HepG2 (cell line): ENCODE data around the gene GJA5. TPM values are rescaled to one million over a fixed set of nuclear protein-coding genes. Genes with fewer than 3 reads are reported as not detected.
A peak's percentile ranks its signal among the peaks of the same experiment; 100 is the strongest.

Experiments used
- ARID2 ChIP-seq: sonication (generic); formaldehyde crosslinking; IDR thresholded peaks from 2 replicates; pipeline ENCODE4 v1.8.1; 2022; ENCODE audit warnings: mild to moderate bottlenecking, missing genetic modification reagents, borderline replicate concordance
- ATF3 ChIP-seq: sonication (generic); formaldehyde crosslinking; IDR thresholded peaks from 2 replicates; pipeline ENCODE4 v1.4.0; 2020; ENCODE audit warnings: missing genetic modification reagents
- BATF2 ChIP-seq: sonication (generic); formaldehyde crosslinking; IDR thresholded peaks from 2 replicates; pipeline ENCODE4 v1.8.0; 2022; ENCODE audit warnings: mild to moderate bottlenecking, missing genetic modification reagents, moderate library complexity
- BCLAF1 ChIP-seq: fragments of 450-650 bp; IDR thresholded peaks from 2 replicates; pipeline ENCODE4 v1.6.1; 2017; ENCODE audit warnings: mild to moderate bottlenecking
- MAZ ChIP-seq, 2 experiments: sonication (generic) in 1 of 2; formaldehyde crosslinking in 1 of 2; IDR thresholded peaks; 2 replicates each; pipeline versions ENCODE4 v1.5.0 to v1.6.1; 2012 to 2020; ENCODE audit warnings: low read depth in 2 of 2, mild to moderate bottlenecking in 2 of 2, borderline replicate concordance in 1 of 2, improper control_type of control experiment in 1 of 2, low read length in 1 of 2, missing genetic modification reagents in 1 of 2, moderate library complexity in 1 of 2
- MBD4 ChIP-seq: IDR thresholded peaks from 2 replicates; pipeline ENCODE4 v1.6.1; 2012; ENCODE audit warnings: low read length, inconsistent platforms, borderline replicate concordance
- MBNL3 ChIP-seq: fragments of 250-450 bp; sonication (Bioruptor Pico); conservative IDR thresholded peaks from 2 replicates; pipeline ENCODE4 v1.8.0; 2022; ENCODE audit warnings: mild to moderate bottlenecking, inconsistent platforms
- PPARG ChIP-seq: conservative IDR thresholded peaks from 2 replicates; pipeline ENCODE4 v1.6.1; 2016; ENCODE audit warnings: missing biosample characterization, missing genetic modification reagents
- RBFOX2 ChIP-seq: fragments of 200-400 bp; formaldehyde crosslinking; IDR thresholded peaks from 2 replicates; pipeline ENCODE4 v1.6.1; 2017; ENCODE audit warnings: low read depth, mild to moderate bottlenecking, low read length
- SRSF9 ChIP-seq: fragments of 200-400 bp; formaldehyde crosslinking; IDR thresholded peaks from 2 replicates; pipeline ENCODE4 v1.6.1; 2018; ENCODE audit warnings: borderline replicate concordance, mild to moderate bottlenecking, low read depth, low read length; ENCODE audit not compliant: insufficient read depth, poor library complexity, severe bottlenecking
- TBP ChIP-seq: sonication (generic); formaldehyde crosslinking; IDR thresholded peaks from 2 replicates; pipeline ENCODE4 v1.5.0; 2020; ENCODE audit warnings: missing genetic modification reagents
- TCF12 ChIP-seq, 2 experiments: fragments of 450-650 bp in 1 of 2; sonication (generic) in 1 of 2; formaldehyde crosslinking in 1 of 2; IDR thresholded peaks; 2 replicates each; pipeline versions ENCODE4 v1.6.1 to v1.8.0; 2017 to 2022; ENCODE audit warnings: antibody characterized with exemption in 1 of 2, mild to moderate bottlenecking in 1 of 2, missing genetic modification reagents in 1 of 2, moderate library complexity in 1 of 2
- USF2 ChIP-seq, 2 experiments: sonication (generic) in 1 of 2; formaldehyde crosslinking in 1 of 2; IDR thresholded peaks; 2 replicates each; pipeline versions ENCODE4 v1.5.1 to v1.6.1; 2011 to 2020; ENCODE audit warnings: borderline replicate concordance in 1 of 2, low read depth in 1 of 2, low read length in 1 of 2, mild to moderate bottlenecking in 1 of 2, missing genetic modification reagents in 1 of 2, moderate library complexity in 1 of 2
- ZNF362 ChIP-seq: sonication (generic); formaldehyde crosslinking; IDR thresholded peaks from 2 replicates; pipeline ENCODE4 v1.4.0; 2020; ENCODE audit warnings: missing genetic modification reagents, mild to moderate bottlenecking, borderline replicate concordance
- ZNF44 ChIP-seq: sonication (generic); formaldehyde crosslinking; IDR thresholded peaks from 2 replicates; pipeline ENCODE4 v1.5.1; 2020; ENCODE audit warnings: mild to moderate bottlenecking, missing genetic modification reagents
- ZNF460 ChIP-seq: sonication (generic); formaldehyde crosslinking; IDR thresholded peaks from 2 replicates; pipeline ENCODE4 v1.5.1; 2020; ENCODE audit warnings: missing genetic modification reagents, mild to moderate bottlenecking, borderline replicate concordance
- ZNF563 ChIP-seq: sonication (generic); formaldehyde crosslinking; IDR thresholded peaks from 2 replicates; pipeline ENCODE4 v1.8.0; 2022; ENCODE audit warnings: mild to moderate bottlenecking, moderate library complexity, missing genetic modification reagents
- ZNF644 ChIP-seq: IDR thresholded peaks from 2 replicates; pipeline ENCODE4 v1.6.1; 2016; ENCODE audit warnings: low read depth
- ZNF773 ChIP-seq: sonication (generic); formaldehyde crosslinking; IDR thresholded peaks from 2 replicates; pipeline ENCODE4 v1.4.0; 2020; ENCODE audit warnings: missing genetic modification reagents, borderline replicate concordance
- polyA plus RNA-seq, 8 experiments: library from polyadenylated mRNA; depleted of rRNA in 3 of 8; stranded (reverse) in 7 of 8; unstranded in 1 of 8; fragments of >200 nt; fragmentation: Illumina TruSeq in 4 of 8; extraction: Trizol in 4 of 8; gene quantifications; 2 replicates each; pipeline versions ENCODE4 v1.2.1 to v1.2.3, GENCODE V29; 2011 to 2016; ENCODE audit warnings: low read depth in 4 of 8, missing spikeins in 1 of 8, mixed read lengths in 1 of 8; ENCODE audit not compliant: insufficient read depth in 1 of 8
- total RNA-seq, 5 experiments: library from RNA; depleted of rRNA; stranded (reverse); fragments of >200 nt; fragmentation: Illumina TruSeq; extraction: Trizol; gene quantifications; 2 replicates each; pipeline ENCODE4 v1.2.3, GENCODE V29; 2016; ENCODE audit warnings: low read depth in 1 of 5
- TF ChIP-seq, protein P1 (sequence below): sonication (generic); formaldehyde crosslinking; IDR thresholded peaks from 2 replicates; pipeline ENCODE4 v1.8.1; 2023; ENCODE audit warnings: mild to moderate bottlenecking, moderate library complexity, missing genetic modification reagents

GJA5 gene
- total and polyA plus RNA-seq, 2 of the 13 experiments (the other 11 are each of a cell fraction or from before 2014, with no cell fraction given): not detected

- TF ChIP-seq ZNF362 (CRISPR knock-in tag): no peak; the same call in 1 of the 2 replicates
- TF ChIP-seq PPARG: peak; percentile 90
- TF ChIP-seq ZNF44 (CRISPR knock-in tag): 0 out of 2 replicates have a peak, but pooled peaks have one; percentile 63
- no peak for TF ChIP-seq BATF2 (CRISPR knock-in tag)
- peak; percentile 94 for TF ChIP-seq ZNF644
- TF ChIP-seq TCF12 (IDR thresholded peaks at IDR 0.05): no peak
- TF ChIP-seq TCF12 (CRISPR knock-in tag; IDR thresholded peaks at IDR 0.05): no peak
- no peak for TF ChIP-seq BCLAF1
- no peak for TF ChIP-seq ZNF773
- TF ChIP-seq MAZ (IDR thresholded peaks at IDR 0.05; ENCODE audit: borderline replicate concordance, low read depth, low read length): no peak
- no peak; the same call in 1 of the 2 replicates for TF ChIP-seq MAZ (CRISPR knock-in tag; IDR thresholded peaks at IDR 0.05; ENCODE audit: low read depth)
- TF ChIP-seq ZNF563 (CRISPR knock-in tag): no peak
- TF ChIP-seq SRSF9: no peak
- no peak for TF ChIP-seq ARID2 (CRISPR knock-in tag)
- TF ChIP-seq MBNL3 (CRISPR knock-in tag): no peak
- no peak for TF ChIP-seq RBFOX2
- no peak for TF ChIP-seq TBP (CRISPR knock-in tag)
- TF ChIP-seq MBD4: no peak
- no peak; the same call in 1 of the 2 replicates for TF ChIP-seq ZNF460 (CRISPR knock-in tag)
- TF ChIP-seq, protein P1, sequence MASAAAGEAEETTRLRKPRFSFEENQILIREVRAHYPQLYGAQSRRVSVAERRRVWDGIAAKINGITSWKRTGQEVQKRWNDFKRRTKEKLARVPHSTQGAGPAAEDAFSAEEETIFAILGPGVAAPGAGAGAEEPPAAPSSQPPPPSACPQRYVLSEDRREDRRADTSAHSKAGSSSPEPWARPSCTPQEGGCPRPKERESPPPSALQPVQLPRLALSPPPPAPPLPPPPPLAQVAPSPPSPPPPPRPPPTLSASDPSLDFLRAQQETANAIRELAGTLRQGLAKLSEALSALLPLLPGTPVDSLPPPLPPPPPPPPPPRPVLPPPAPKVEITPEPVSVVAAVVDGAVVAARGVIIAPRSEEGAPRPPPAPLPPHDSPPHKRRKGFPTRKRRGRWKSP: peak; percentile 42; the same call in 1 of the 2 replicates
- TF ChIP-seq USF2 (IDR thresholded peaks at IDR 0.05; ENCODE audit: low read depth, low read length): no peak
- TF ChIP-seq USF2 (CRISPR knock-in tag; IDR thresholded peaks at IDR 0.05; ENCODE audit: borderline replicate concordance): no peak
- peak; percentile 90 for TF ChIP-seq ATF3
Observed at GRCh38 chr1:147808025-147808424, 47.6 kb upstream of the GJA5 start (continued).
